ENCODE data around the gene TCHHL1. TPM values are rescaled to one million over a fixed set of nuclear protein-coding genes. Genes with fewer than 3 reads are reported as not detected.

The TCHHL1 gene
- total and polyA plus RNA-seq, 2 of the 13 experiments (the other 11 are each of a cell fraction or from before 2014, with no cell fraction given), result not detected

- intact Hi-C loops (cut with micrococcal nuclease; ENCODE audit: unreplicated experiment), result no loop called here
- 0% methylated on average over 1 of the region's 1 CpG for WGBS (ENCODE audit: low lambda C conversion rate)
- ChIA-PET CTCF (ENCODE audit: low intra/inter-chr PET ratio, low total read pairs) (no interaction called here), POLR2A (no interaction called here)
- in situ Hi-C loops (cut with HindIII; ENCODE audit: extremely low pct_ligation_motif_present, low pct_unique_long_range_greater_than_20kb), result no loop called here
- no peaks in the 10 kb centered on the region for H3K79me2 ChIP-seq (ENCODE audit: insufficient read depth, low read length)
- DNase-seq (ENCODE audit: low spot score) (no peak), ATAC-seq (no peak), FAIRE-seq (no peak)
- no peak overlapping the region for H3K4me3 ChIP-seq (replicated peaks in 1 of 3; ENCODE audit: insufficient read depth in 1 of 3, low read depth in 2 of 3, low read length in 3 of 3)
- no peak for TF ChIP-seq SRSF1 (optimal IDR thresholded peaks at IDR 0.05; ENCODE audit: low read depth, low read length)
- TF ChIP-seq NPAS2 (CRISPR knock-in tag; IDR thresholded peaks at IDR 0.05; ENCODE audit: borderline replicate concordance), result no peak
- TF ChIP-seq POGK (CRISPR knock-in tag; conservative IDR thresholded peaks at IDR 0.05), result no peak
- TF ChIP-seq GATAD2A (CRISPR knock-in tag; IDR thresholded peaks at IDR 0.05), result no peak
- no peak for TF ChIP-seq CENPT (CRISPR knock-in tag; IDR thresholded peaks at IDR 0.05; ENCODE audit: low read depth)
- TF ChIP-seq ARHGAP35 (CRISPR knock-in tag; IDR thresholded peaks at IDR 0.05; ENCODE audit: borderline replicate concordance), result no peak
- TF ChIP-seq GMEB1 (CRISPR knock-in tag; IDR thresholded peaks at IDR 0.05; ENCODE audit: borderline replicate concordance), result no peak
- no peak for TF ChIP-seq ZNF496 (CRISPR knock-in tag; IDR thresholded peaks at IDR 0.05; ENCODE audit: insufficient replicate concordance)
- BruUV-seq (replicated peaks), result no TSS peak
- H3K27me3 ChIP-seq (ENCODE audit: control insufficient read depth in 1 of 2, insufficient read depth in 2 of 2, low read length in 2 of 2), result peaks cover 0 to 48% of the 10 kb centered on the region in 2 experiments; a peak in 1 of 5 replicates
- H3K9me3 ChIP-seq (ENCODE audit: low read length), result no peaks in the 10 kb centered on the region
- no peak overlapping the region for H3K4me2 ChIP-seq (ENCODE audit: low read depth, low read length)
- H3K9ac ChIP-seq (ENCODE audit: insufficient read depth, low read depth, low read length), result no peak overlapping the region
- H3K36me3 ChIP-seq (replicated peaks in 1 of 2; ENCODE audit: control insufficient read depth in 1 of 2, insufficient read depth in 2 of 2, low read length in 2 of 2), result no peaks in the 10 kb centered on the region
- H2AFZ ChIP-seq (ENCODE audit: low read length), result no peak overlapping the region
- H3K4me1 ChIP-seq (ENCODE audit: insufficient read depth, low read length), result peaks cover 25% of the 10 kb centered on the region
- H4K20me1 ChIP-seq (ENCODE audit: insufficient read depth, low read length), result no peaks in the 10 kb centered on the region
- H3K27ac ChIP-seq (ENCODE audit: extremely low read length, insufficient read depth, low read length), result no peak overlapping the region
These were observed 49.0 kb downstream of the TCHHL1 start for GRCh38 chr1:152039886-152040285.

All from HepG2 (cell line).